Fibroblast of skin of right quadriceps (primary cell): ENCODE measurements around the gene LIPN.
"Not testable (repeated sequence)": the region's sequence is repeated elsewhere in the genome, so short reads cannot be mapped to it uniquely, and the experiment has no call there.

Source experiments
- DNase-seq: peaks from one replicate; pipeline ENCODE4 v3.0.0-alpha.2; 2013

LIPN gene

GRCh38 chr10:88759366-88760101 is at the start of gene LIPN:
Gene LIPN (plus strand): TSS chr10:88760020. CDS start chr10:88761406, 1,386 bp downstream.
- DNase-seq = no peak

- DNase-seq = no peak
These were observed 44.3 kb upstream of the LIPN start for GRCh38 chr10:88715517-88715916.

GRCh38 chr10:88721392-88721791 is 38.4 kb upstream of the LIPN start:
- no peak for DNase-seq

- DNase-seq = no peak
These were observed 34.0 kb upstream of the LIPN start for GRCh38 chr10:88725798-88726197.

GRCh38 chr10:88728107-88728763 is 31.6 kb upstream of the LIPN start:
- DNase-seq = no peak

GRCh38 chr10:88730864-88731263 is 29.0 kb upstream of the LIPN start:
- no peak for DNase-seq

- DNase-seq = no peak
These were observed 28.5 kb upstream of the LIPN start for GRCh38 chr10:88731296-88731695.

GRCh38 chr10:88733215-88733614 is 26.6 kb upstream of the LIPN start:
- no peak for DNase-seq

GRCh38 chr10:88735661-88736060 is 24.2 kb upstream of the LIPN start:
- DNase-seq = peak; percentile 61

- not testable (repeated sequence) for DNase-seq
These were observed 17.9 kb upstream of the LIPN start for GRCh38 chr10:88741921-88742320.

GRCh38 chr10:88742448-88742847 is 17.4 kb upstream of the LIPN start:
- DNase-seq = no peak

GRCh38 chr10:88744002-88744401 is 15.8 kb upstream of the LIPN start:
- DNase-seq = no peak

- DNase-seq = no peak
These were observed 14.2 kb upstream of the LIPN start for GRCh38 chr10:88745633-88746032.

- DNase-seq = peak; percentile 83
These were observed 5.5 kb upstream of the LIPN start for GRCh38 chr10:88754287-88754686.

- DNase-seq = no peak
These were observed 4.1 kb upstream of the LIPN start for GRCh38 chr10:88755753-88756152.

GRCh38 chr10:88756660-88757059 is 3.2 kb upstream of the LIPN start:
- no peak for DNase-seq

- no peak for DNase-seq
These were observed 3.1 kb downstream of the LIPN start for GRCh38 chr10:88762906-88763305.

- no peak for DNase-seq
These were observed 3.6 kb downstream of the LIPN start for GRCh38 chr10:88763441-88763840.

- DNase-seq = no peak
These were observed 4.3 kb downstream of the LIPN start for GRCh38 chr10:88764110-88764509.

GRCh38 chr10:88765816-88766215 is 6.0 kb downstream of the LIPN start:
- no peak for DNase-seq

- no peak for DNase-seq
These were observed 9.6 kb downstream of the LIPN start for GRCh38 chr10:88769384-88769783.

GRCh38 chr10:88781206-88781605 is 21.4 kb downstream of the LIPN start:
- no peak for DNase-seq

- DNase-seq = no peak
These were observed 22.4 kb downstream of the LIPN start for GRCh38 chr10:88782222-88782621.

GRCh38 chr10:88783724-88784123 is 23.9 kb downstream of the LIPN start:
- peak; percentile 7 for DNase-seq
